Prostate gland (tissue), 2 donors: ENCODE data around the gene TK1.

Experiments used
- CTCF ChIP-seq, 4 experiments: fragments of 200-600 bp in 2 of 4; fragments of 450-650 bp in 2 of 4; sonication (generic) in 2 of 4; IDR thresholded peaks; 1 replicate in 3 of 4; 2 replicates in 1 of 4; pipeline ENCODE4 v1.5.1; 2016 to 2019; ENCODE audit warnings: antibody characterized with exemption in 4 of 4, mild to moderate bottlenecking in 2 of 4, moderate library complexity in 2 of 4
- POLR2A ChIP-seq: fragments of 450-650 bp; IDR thresholded peaks from one replicate; pipeline ENCODE4 v1.6.1; 2016; ENCODE audit warnings: antibody characterized with exemption, mild to moderate bottlenecking

GRCh38 chr17:78228176-78228575 is 41.3 kb upstream of the TK1 start:
- TF ChIP-seq CTCF (IDR thresholded peaks at IDR 0.05) (no peak), POLR2A (no peak)
